Left renal cortex interstitium (tissue), 4 donors: ENCODE results near the gene WIPI1. TPM values are rescaled to one million over a fixed set of nuclear protein-coding genes. Genes with fewer than 3 reads are reported as not detected.

ENCODE experiments used
- DNase-seq, 4 donors: peaks; one replicate each; pipeline ENCODE4 v3.0.0-alpha.2; 2013; ENCODE audit warnings: low read depth in 4 of 4, low spot score in 2 of 4, missing footprints in 1 of 4
- polyA plus RNA-seq, 4 donors: library from polyadenylated mRNA; unstranded; fragments of 120-200 nt; gene quantifications; one replicate each; pipeline ENCODE4 v1.2.1, GENCODE V29; 2013; ENCODE audit not compliant: insufficient read length in 4 of 4

The WIPI1 gene
- polyA plus RNA-seq, 4 donors, result 20.5 to 31.2 (median 24.7) TPM

GRCh38 chr17:68461589-68461988 is 4.3 kb upstream of the WIPI1 start:
- DNase-seq, result no peak

- DNase-seq, result no peak
Measured at GRCh38 chr17:68461122-68461539, 3.8 kb upstream of the WIPI1 start.

GRCh38 chr17:68460715-68461114 is 3.4 kb upstream of the WIPI1 start:
- DNase-seq, result no peak

- no peak for DNase-seq
Measured at GRCh38 chr17:68460146-68460545, 2.9 kb upstream of the WIPI1 start.

- DNase-seq, result no peak
Measured at GRCh38 chr17:68459037-68459639, 1.8 kb upstream of the WIPI1 start.

- no peak for DNase-seq
Measured at GRCh38 chr17:68458260-68459036, 1.2 kb upstream of the WIPI1 start.

GRCh38 chr17:68457539-68458259 is 403 bp upstream of the WIPI1 start:
- DNase-seq, result peak; percentile 92 to 96 (median 94)

GRCh38 chr17:68456339-68457167 is 743 bp downstream of the WIPI1 start:
- peak in 1 of 4 donors; percentile 57 for DNase-seq

- no peak for DNase-seq
Measured at GRCh38 chr17:68455901-68456338, 1.4 kb downstream of the WIPI1 start.

- DNase-seq, result no peak
Measured at GRCh38 chr17:68453991-68454665, 3.2 kb downstream of the WIPI1 start.

- no peak for DNase-seq
Measured at GRCh38 chr17:68452724-68453290, 4.5 kb downstream of the WIPI1 start.

- DNase-seq, result no peak
Measured at GRCh38 chr17:68451670-68452354, 5.5 kb downstream of the WIPI1 start.

- no peak for DNase-seq
Measured at GRCh38 chr17:68450801-68451200, 6.5 kb downstream of the WIPI1 start.

- DNase-seq, result no peak
Measured at GRCh38 chr17:68450391-68450790, 6.9 kb downstream of the WIPI1 start.

- DNase-seq, result no peak
Measured at GRCh38 chr17:68449021-68449739, 8.1 kb downstream of the WIPI1 start.

GRCh38 chr17:68446626-68447041 is 10.7 kb downstream of the WIPI1 start:
- DNase-seq, result no peak

GRCh38 chr17:68445671-68446070 is 11.6 kb downstream of the WIPI1 start:
- no peak for DNase-seq

- no peak for DNase-seq
Measured at GRCh38 chr17:68443972-68444464, 13.3 kb downstream of the WIPI1 start.
